B cell (primary cell): ENCODE measurements around the gene DROSHA.

Source experiments
- EZH2 ChIP-seq: IDR thresholded peaks from 2 replicates; pipeline ENCODE4 v1.6.1; 2012; ENCODE audit warnings: borderline replicate concordance, low read depth, mild to moderate bottlenecking, moderate library complexity, low read length; ENCODE audit not compliant: insufficient read depth, poor library complexity, severe bottlenecking
- TF ChIP-seq, protein P1 (sequence below): fragments of 200-600 bp; IDR thresholded peaks from one replicate; pipeline ENCODE4 v1.8.0; 2022; ENCODE audit warnings: antibody characterized with exemption, mild to moderate bottlenecking

- TF ChIP-seq, protein P1, sequence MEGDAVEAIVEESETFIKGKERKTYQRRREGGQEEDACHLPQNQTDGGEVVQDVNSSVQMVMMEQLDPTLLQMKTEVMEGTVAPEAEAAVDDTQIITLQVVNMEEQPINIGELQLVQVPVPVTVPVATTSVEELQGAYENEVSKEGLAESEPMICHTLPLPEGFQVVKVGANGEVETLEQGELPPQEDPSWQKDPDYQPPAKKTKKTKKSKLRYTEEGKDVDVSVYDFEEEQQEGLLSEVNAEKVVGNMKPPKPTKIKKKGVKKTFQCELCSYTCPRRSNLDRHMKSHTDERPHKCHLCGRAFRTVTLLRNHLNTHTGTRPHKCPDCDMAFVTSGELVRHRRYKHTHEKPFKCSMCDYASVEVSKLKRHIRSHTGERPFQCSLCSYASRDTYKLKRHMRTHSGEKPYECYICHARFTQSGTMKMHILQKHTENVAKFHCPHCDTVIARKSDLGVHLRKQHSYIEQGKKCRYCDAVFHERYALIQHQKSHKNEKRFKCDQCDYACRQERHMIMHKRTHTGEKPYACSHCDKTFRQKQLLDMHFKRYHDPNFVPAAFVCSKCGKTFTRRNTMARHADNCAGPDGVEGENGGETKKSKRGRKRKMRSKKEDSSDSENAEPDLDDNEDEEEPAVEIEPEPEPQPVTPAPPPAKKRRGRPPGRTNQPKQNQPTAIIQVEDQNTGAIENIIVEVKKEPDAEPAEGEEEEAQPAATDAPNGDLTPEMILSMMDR, result no peak
- no peak for TF ChIP-seq EZH2
Measured at GRCh38 chr5:31413030-31413812, 118.7 kb downstream of the DROSHA start.
